Right atrium auricular region (tissue), 2 donors: Measurements from ENCODE around the gene BPI. TPM values are rescaled to one million over a fixed set of nuclear protein-coding genes. Genes with fewer than 3 reads are reported as not detected.
"Not testable (repeated sequence)": the region's sequence is repeated elsewhere in the genome, so short reads cannot be mapped to it uniquely, and the experiment has no call there.

Experiments used
- DNase-seq: peaks from one replicate; pipeline ENCODE4 v3.0.0-alpha.2; 2019; ENCODE audit warnings: low spot score
- H3K27ac ChIP-seq, 2 donors: fragments of 200-600 bp; sonication (generic); 1 replicate in 1 of 2; 2 replicates in 1 of 2; pipeline ENCODE4 v1.5.1; 2016 to 2019
- H3K27me3 ChIP-seq, 2 donors: fragments of 200-600 bp; sonication (generic); one replicate each; pipeline versions ENCODE4 v1.5.1 to v1.6.0; 2017 to 2019
- H3K36me3 ChIP-seq: fragments of 200-600 bp; sonication (generic); one replicate; pipeline ENCODE4 v1.5.1; 2016
- H3K4me1 ChIP-seq, 2 donors: fragments of 200-600 bp; sonication (generic); one replicate each; pipeline versions ENCODE4 v1.5.1 to v1.6.0; 2017 to 2019
- H3K4me3 ChIP-seq, 2 donors: fragments of 200-600 bp; sonication (generic); 1 replicate in 1 of 2; 2 replicates in 1 of 2; pipeline ENCODE4 v1.5.1; 2017 to 2019; ENCODE audit warnings: mild to moderate bottlenecking in 1 of 2, moderate library complexity in 1 of 2
- H3K9me3 ChIP-seq, 2 donors: fragments of 200-600 bp; sonication (generic); one replicate each; pipeline ENCODE4 v1.5.1; 2019
- CTCF ChIP-seq, 2 donors: fragments of 200-600 bp; sonication (generic); IDR thresholded peaks; one replicate each; pipeline ENCODE4 v1.5.1; 2019; ENCODE audit warnings: antibody characterized with exemption in 2 of 2
- total RNA-seq, 2 donors: library from RNA; depleted of rRNA; stranded (reverse); fragments of >200 nt; gene quantifications; one replicate each; pipeline ENCODE4 v1.1.0, GENCODE V29; 2016

BPI gene
- total RNA-seq, 2 donors from 2014 or later, result not detected

- TF ChIP-seq CTCF (IDR thresholded peaks at IDR 0.05), result no peak
- no peaks in the 10 kb centered on the region for H3K27me3 ChIP-seq
- H3K4me1 ChIP-seq, result no peaks in the 10 kb centered on the region
- no peaks in the 10 kb centered on the region for H3K36me3 ChIP-seq
- no peaks in the 10 kb centered on the region for H3K9me3 ChIP-seq
- H3K27ac ChIP-seq, result no peak overlapping the region
- no peak overlapping the region for H3K4me3 ChIP-seq
- DNase-seq, result no peak
These were observed 3.6 kb downstream of the BPI start for GRCh38 chr20:38307371-38308046.

- no peak for DNase-seq
- no peaks in the 10 kb centered on the region for H3K27me3 ChIP-seq
- no peak overlapping the region for H3K4me3 ChIP-seq
- no peak for TF ChIP-seq CTCF (IDR thresholded peaks at IDR 0.05)
- no peaks in the 10 kb centered on the region for H3K9me3 ChIP-seq
- H3K4me1 ChIP-seq, result no peaks in the 10 kb centered on the region
- H3K27ac ChIP-seq, result no peak overlapping the region
- H3K36me3 ChIP-seq, result no peaks in the 10 kb centered on the region
These were observed 4.1 kb downstream of the BPI start for GRCh38 chr20:38308047-38308438.

- DNase-seq, result no peak
- Histone ChIP-seq H3K4me3 (no peak overlapping the region), H3K4me1 (no peaks in the 10 kb centered on the region), H3K27ac (no peak overlapping the region), H3K27me3 (no peaks in the 10 kb centered on the region), H3K36me3 (no peaks in the 10 kb centered on the region), H3K9me3 (no peaks in the 10 kb centered on the region)
- no peak for TF ChIP-seq CTCF (IDR thresholded peaks at IDR 0.05)
These were observed 4.5 kb downstream of the BPI start for GRCh38 chr20:38308447-38308846.

GRCh38 chr20:38311091-38311490 lies 7.1 kb downstream of the BPI start:
- no peaks in the 10 kb centered on the region for H3K9me3 ChIP-seq
- no peak overlapping the region for H3K4me3 ChIP-seq
- no peaks in the 10 kb centered on the region for H3K27me3 ChIP-seq
- H3K36me3 ChIP-seq, result no peaks in the 10 kb centered on the region
- no peaks in the 10 kb centered on the region for H3K4me1 ChIP-seq
- TF ChIP-seq CTCF (IDR thresholded peaks at IDR 0.05), result no peak
- no peak for DNase-seq
- no peak overlapping the region for H3K27ac ChIP-seq

- Histone ChIP-seq H3K4me3 (no peak overlapping the region), H3K36me3 (no peaks in the 10 kb centered on the region), H3K27ac (no peak overlapping the region), H3K9me3 (no peaks in the 10 kb centered on the region), H3K27me3 (no peaks in the 10 kb centered on the region), H3K4me1 (no peaks in the 10 kb centered on the region)
- no peak for DNase-seq
- no peak for TF ChIP-seq CTCF (IDR thresholded peaks at IDR 0.05)
These were observed 7.5 kb downstream of the BPI start for GRCh38 chr20:38311491-38311890.

- Histone ChIP-seq H3K4me3 (no peak overlapping the region), H3K27ac (no peak overlapping the region), H3K4me1 (no peaks in the 10 kb centered on the region), H3K27me3 (no peaks in the 10 kb centered on the region), H3K36me3 (no peaks in the 10 kb centered on the region), H3K9me3 (no peaks in the 10 kb centered on the region)
- no peak for DNase-seq
- TF ChIP-seq CTCF (IDR thresholded peaks at IDR 0.05), result no peak
These were observed 9.7 kb downstream of the BPI start for GRCh38 chr20:38313676-38314075.

- not testable (repeated sequence) for H3K4me1 ChIP-seq, H3K9me3 ChIP-seq, H3K36me3 ChIP-seq, DNase-seq, H3K27ac ChIP-seq, H3K27me3 ChIP-seq, H3K4me3 ChIP-seq
These were observed 10.4 kb downstream of the BPI start for GRCh38 chr20:38314350-38314749.
